ENCODE results near the gene MGAT2.

Gene MGAT2

DNA sequence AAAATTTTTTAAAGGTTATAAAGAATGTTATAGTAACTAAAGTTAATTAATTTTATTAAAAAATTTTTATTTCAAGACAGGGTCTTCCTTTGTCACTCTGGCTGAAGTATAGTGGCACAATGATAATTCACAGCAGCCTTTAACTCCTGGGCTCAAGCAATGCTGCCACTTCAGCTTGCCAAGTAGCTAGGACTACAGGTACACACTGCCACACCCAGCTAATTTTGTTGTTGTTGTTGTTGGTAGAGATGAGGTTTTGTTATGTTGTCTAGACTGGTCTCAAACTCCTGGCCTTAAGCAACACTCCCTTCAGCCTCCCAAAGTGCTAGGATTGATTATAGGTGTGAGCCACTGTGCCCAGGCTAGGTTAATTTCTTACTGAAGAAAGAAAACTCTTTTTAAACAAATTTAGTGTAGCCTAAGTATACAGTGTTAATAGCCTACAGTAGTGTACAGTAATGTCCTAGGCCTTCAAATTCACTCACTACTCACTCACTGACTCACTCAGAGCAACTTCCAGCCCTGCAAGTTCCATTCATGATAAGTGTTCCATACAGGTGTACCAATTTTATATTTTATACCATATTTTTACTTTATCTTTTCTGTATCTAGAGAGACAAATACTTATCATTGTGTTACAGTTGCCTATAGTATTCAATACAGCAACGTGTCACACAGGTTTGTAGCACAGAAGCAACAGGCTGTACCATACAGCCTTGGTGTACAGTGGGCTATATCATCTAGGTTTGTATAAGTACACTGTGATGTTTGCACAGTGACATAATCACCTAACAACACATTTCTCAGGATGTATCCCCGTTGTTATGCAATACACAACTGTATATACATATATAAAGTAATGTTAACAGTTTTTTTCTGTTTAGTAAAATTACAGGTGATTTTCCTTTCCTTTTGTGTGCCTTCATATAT lies 39.2 kb downstream of the MGAT2 start:
- DNase-seq = no peak

DNA sequence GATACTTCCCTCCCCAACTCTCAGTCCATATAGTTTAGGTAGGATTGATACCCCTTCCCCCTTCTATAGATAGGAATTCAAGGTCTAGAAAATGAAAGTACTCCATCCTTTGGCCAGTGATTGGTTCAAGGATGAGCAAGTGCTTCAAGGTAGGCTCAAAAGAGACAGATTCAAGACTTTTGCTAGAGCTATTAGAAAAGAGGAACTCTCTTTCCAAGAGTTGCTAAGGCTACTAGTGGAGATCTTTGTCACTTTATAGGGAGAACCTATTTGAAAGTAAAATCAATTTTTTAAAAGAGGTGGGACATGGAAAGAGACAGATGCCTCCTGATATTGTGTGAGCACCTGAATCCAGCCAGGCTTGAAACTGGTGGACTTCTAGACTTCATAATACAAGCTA lies 49.9 kb downstream of the MGAT2 start:
- no peak for DNase-seq
